Inflammatory macrophage (primary cell): ENCODE results near the gene PLCXD1.
"Not testable (repeated sequence)": the region's sequence is repeated elsewhere in the genome, so short reads cannot be mapped to it uniquely, and the experiment has no call there.

Experiments
- DNase-seq, 2 donors: peaks; one replicate each; pipeline ENCODE4 v3.0.0-alpha.2; 2020 to 2022

Gene PLCXD1

GRCh38 chrX:335758-336155, 54.6 kb downstream of the PLCXD1 start:
- no peak for DNase-seq

GRCh38 chrX:336227-336626, 55.0 kb downstream of the PLCXD1 start:
- DNase-seq: no peak

GRCh38 chrX:337331-337831, 56.2 kb downstream of the PLCXD1 start:
- no peak for DNase-seq

GRCh38 chrX:338281-338835, 57.2 kb downstream of the PLCXD1 start:
- DNase-seq: no peak

GRCh38 chrX:338836-339400, 57.7 kb downstream of the PLCXD1 start:
- no peak for DNase-seq

- no peak for DNase-seq
Observed at GRCh38 chrX:340121-340520, 58.9 kb downstream of the PLCXD1 start.

GRCh38 chrX:340641-341423, 59.7 kb downstream of the PLCXD1 start:
- DNase-seq: no peak

GRCh38 chrX:341541-342101, 60.4 kb downstream of the PLCXD1 start:
- DNase-seq: no peak

GRCh38 chrX:344371-344901, 63.3 kb downstream of the PLCXD1 start:
- DNase-seq: no peak

- no peak for DNase-seq
Observed at GRCh38 chrX:345020-345925, 64.1 kb downstream of the PLCXD1 start.

GRCh38 chrX:346034-346813, 65.0 kb downstream of the PLCXD1 start:
- no peak for DNase-seq

GRCh38 chrX:347351-348117, 66.4 kb downstream of the PLCXD1 start:
- no peak for DNase-seq

- DNase-seq: no peak
Observed at GRCh38 chrX:348461-349117, 67.4 kb downstream of the PLCXD1 start.

GRCh38 chrX:349196-349595, 68.0 kb downstream of the PLCXD1 start:
- DNase-seq: no peak

GRCh38 chrX:349702-350101, 68.5 kb downstream of the PLCXD1 start:
- DNase-seq: no peak

- DNase-seq: no peak
Observed at GRCh38 chrX:350148-350533, 69.0 kb downstream of the PLCXD1 start.

GRCh38 chrX:350534-351323, 69.5 kb downstream of the PLCXD1 start:
- no peak for DNase-seq

GRCh38 chrX:351324-351641, 70.1 kb downstream of the PLCXD1 start:
- DNase-seq: not testable (repeated sequence)

GRCh38 chrX:351736-352135, 70.6 kb downstream of the PLCXD1 start:
- no peak for DNase-seq
